Epithelial cell of proximal tubule (primary cell): ENCODE measurements around the gene SLC6A8. TPM values are rescaled to one million over a fixed set of nuclear protein-coding genes. Genes with fewer than 3 reads are reported as not detected.

Experiments used
- DNase-seq: peaks from one replicate; pipeline ENCODE4 v3.0.0-alpha.2; 2011; ENCODE audit warnings: low read depth
- H3K4me3 ChIP-seq: 2 replicates; pipeline ENCODE4 v1.5.1; 2011; ENCODE audit warnings: low read depth, mild to moderate bottlenecking, low read length
- CTCF ChIP-seq: conservative IDR thresholded peaks from 2 replicates; pipeline ENCODE4 v1.5.1; 2012; ENCODE audit warnings: low read depth, mild to moderate bottlenecking, low read length
- total RNA-seq: library from RNA; depleted of rRNA; stranded (reverse); fragments of >200 nt; gene quantifications from 2 replicates; pipeline ENCODE4 v1.2.3, GENCODE V29; 2015

SLC6A8 gene
- total RNA-seq, 1 donor from 2014 or later: 30.5 TPM

GRCh38 chrX:153722704-153723350 lies 35.1 kb downstream of the SLC6A8 start:
- TF ChIP-seq CTCF: no peak
- H3K4me3 ChIP-seq: peak overlapping the region; percentile 73
- no peak for DNase-seq

- DNase-seq: no peak
- peak; percentile 50 for TF ChIP-seq CTCF
- H3K4me3 ChIP-seq: peak overlapping the region; percentile 73
These were observed 35.9 kb downstream of the SLC6A8 start for GRCh38 chrX:153723351-153724251.

- TF ChIP-seq CTCF: no peak
- DNase-seq: no peak
- H3K4me3 ChIP-seq: peak within 1 kb of the TSS; percentile 73
These were observed 36.7 kb downstream of the SLC6A8 start, which contains the start of the genes ABCD1 and BCAP31 for GRCh38 chrX:153724252-153725038. TSS of gene ABCD1 (plus strand) at chrX:153724856. CDS start at chrX:153725267, 411 bp downstream. TSS of gene BCAP31 (minus strand) at chrX:153724387. CDS start at chrX:153723244, 1,143 bp downstream.

- no peak for DNase-seq
- no peak for TF ChIP-seq CTCF
- H3K4me3 ChIP-seq: peak overlapping the region; percentile 73
These were observed 37.5 kb downstream of the SLC6A8 start for GRCh38 chrX:153725039-153725831.

- no peak overlapping the region for H3K4me3 ChIP-seq
- no peak for DNase-seq
- TF ChIP-seq CTCF: no peak
These were observed 38.1 kb downstream of the SLC6A8 start for GRCh38 chrX:153725832-153726285.
